Hepatocyte (in vitro differentiated cells): ENCODE results near the gene PPARA. TPM values are rescaled to one million over a fixed set of nuclear protein-coding genes. Genes with fewer than 3 reads are reported as not detected.

ENCODE experiments used
- DNase-seq: peaks from one replicate; pipeline ENCODE4 v3.0.0-alpha.2; 2016; ENCODE audit warnings: low spot score
- H2AFZ ChIP-seq: fragments of 200-600 bp; sonication (generic); 2 replicates; pipeline ENCODE4 v1.6.0; 2016; ENCODE audit warnings: antibody characterized with exemption, mild to moderate bottlenecking
- H3K27ac ChIP-seq: fragments of 200-600 bp; sonication (generic); 2 replicates; pipeline ENCODE4 v1.5.1; 2016; ENCODE audit warnings: mild to moderate bottlenecking
- H3K27me3 ChIP-seq: fragments of 200-600 bp; sonication (generic); 2 replicates; pipeline ENCODE4 v1.6.1; 2016
- H3K36me3 ChIP-seq: fragments of 200-600 bp; sonication (generic); replicated peaks from 2 replicates; pipeline ENCODE4 v1.5.1; 2016; ENCODE audit warnings: low read depth; ENCODE audit not compliant: insufficient read depth
- H3K4me1 ChIP-seq: fragments of 200-600 bp; sonication (generic); 2 replicates; pipeline ENCODE4 v1.5.1; 2016; ENCODE audit warnings: mild to moderate bottlenecking, moderate library complexity; ENCODE audit not compliant: insufficient read depth
- H3K4me2 ChIP-seq: fragments of 200-600 bp; sonication (generic); 2 replicates; pipeline ENCODE4 v1.6.0; 2016
- H3K4me3 ChIP-seq: fragments of 200-600 bp; sonication (generic); 2 replicates; pipeline ENCODE4 v1.5.1; 2016; ENCODE audit warnings: mild to moderate bottlenecking
- H3K79me2 ChIP-seq: fragments of 200-600 bp; sonication (generic); 2 replicates; pipeline ENCODE4 v1.6.0; 2017; ENCODE audit warnings: mild to moderate bottlenecking
- H3K9me2 ChIP-seq: fragments of 200-600 bp; sonication (generic); replicated peaks from 2 replicates; pipeline ENCODE4 v1.6.0; 2017; ENCODE audit warnings: mild to moderate bottlenecking; ENCODE audit not compliant: insufficient read depth
- H3K9me3 ChIP-seq: fragments of 200-600 bp; sonication (generic); 2 replicates; pipeline ENCODE4 v1.5.1; 2016; ENCODE audit warnings: low read depth, mild to moderate bottlenecking
- H4K20me1 ChIP-seq: fragments of 200-600 bp; sonication (generic); 2 replicates; pipeline ENCODE4 v1.6.0; 2016; ENCODE audit warnings: mild to moderate bottlenecking; ENCODE audit not compliant: insufficient read depth, poor library complexity, severe bottlenecking
- CTCF ChIP-seq: fragments of 200-600 bp; sonication (generic); IDR thresholded peaks from 2 replicates; pipeline ENCODE4 v1.5.1; 2016; ENCODE audit warnings: antibody characterized with exemption, mild to moderate bottlenecking; ENCODE audit not compliant: poor library complexity
- EZH2 ChIP-seq: fragments of 200-600 bp; sonication (generic); IDR thresholded peaks from 2 replicates; pipeline ENCODE4 v1.6.1; 2016; ENCODE audit warnings: antibody characterized with exemption, mild to moderate bottlenecking, borderline replicate concordance
- EZH2phosphoT487 ChIP-seq: fragments of 200-600 bp; sonication (generic); IDR thresholded peaks from one replicate; pipeline ENCODE4 v1.6.1; 2018; ENCODE audit warnings: antibody characterized with exemption, mild to moderate bottlenecking, low read depth, moderate library complexity; ENCODE audit not compliant: unreplicated experiment, severe bottlenecking
- WGBS: methylation state at CpG from one replicate; pipeline ENCODE4 v1.1.6; 2016; ENCODE audit warnings: low lambda C conversion rate; ENCODE audit errors: missing lambda C conversion rate; 5-methylcytosine and 5-hydroxymethylcytosine counted together
- polyA plus RNA-seq: library from polyadenylated mRNA; unstranded; fragments of >200 nt; fragmentation: Nextera tagmentation; extraction: Ambion mirVana; gene quantifications from 2 replicates; pipeline ENCODE4 v1.2.1, GENCODE V29; 2016
- total RNA-seq: library from RNA; depleted of rRNA; stranded (reverse); fragments of >200 nt; gene quantifications from 2 replicates; pipeline ENCODE4 v1.2.3, GENCODE V29; 2014

PPARA gene
- total and polyA plus RNA-seq, 2 experiments from 2014 or later: 13.7 to 31.0 TPM

- Histone ChIP-seq H3K36me3 (no peaks in the 10 kb centered on the region), H3K4me1 (no peaks in the 10 kb centered on the region), H3K27me3 (no peaks in the 10 kb centered on the region), H3K9me3 (no peaks in the 10 kb centered on the region), H3K4me2 (no peak overlapping the region), H3K9me2 (no peaks in the 10 kb centered on the region), H3K79me2 (no peaks in the 10 kb centered on the region), H3K27ac (no peak overlapping the region), H4K20me1 (no peaks in the 10 kb centered on the region), H2AFZ (no peak overlapping the region), H3K4me3 (no peak overlapping the region)
- TF ChIP-seq EZH2phosphoT487 (no peak), EZH2 (no peak), CTCF (no peak)
- 88% methylated on average over 8 of the region's 10 CpGs for WGBS
- no peak for DNase-seq
These were observed 74.6 kb downstream of the PPARA start for GRCh38 chr22:46224898-46225290.

- no peak for DNase-seq
- no peak overlapping the region for H2AFZ ChIP-seq
- H3K79me2 ChIP-seq: no peaks in the 10 kb centered on the region
- no peak overlapping the region for H3K4me2 ChIP-seq
- no peaks in the 10 kb centered on the region for H3K9me3 ChIP-seq
- no peaks in the 10 kb centered on the region for H4K20me1 ChIP-seq
- no peak overlapping the region for H3K27ac ChIP-seq
- 96% methylated on average over 7 of the region's 7 CpGs for WGBS
- TF ChIP-seq CTCF: no peak
- no peak for TF ChIP-seq EZH2
- no peak for TF ChIP-seq EZH2phosphoT487
- no peak overlapping the region for H3K4me3 ChIP-seq
- H3K9me2 ChIP-seq: no peaks in the 10 kb centered on the region
- no peaks in the 10 kb centered on the region for H3K4me1 ChIP-seq
- no peaks in the 10 kb centered on the region for H3K27me3 ChIP-seq
- H3K36me3 ChIP-seq: no peaks in the 10 kb centered on the region
These were observed 75.3 kb downstream of the PPARA start for GRCh38 chr22:46225631-46226030.

GRCh38 chr22:46226577-46226976, 76.3 kb downstream of the PPARA start:
- Histone ChIP-seq H3K79me2 (no peaks in the 10 kb centered on the region), H3K4me2 (no peak overlapping the region), H2AFZ (no peak overlapping the region), H3K4me1 (no peaks in the 10 kb centered on the region), H3K36me3 (no peaks in the 10 kb centered on the region), H3K27me3 (no peaks in the 10 kb centered on the region), H3K9me2 (no peaks in the 10 kb centered on the region), H4K20me1 (no peaks in the 10 kb centered on the region), H3K4me3 (no peak overlapping the region), H3K27ac (no peak overlapping the region), H3K9me3 (no peaks in the 10 kb centered on the region)
- no peak for DNase-seq
- TF ChIP-seq EZH2phosphoT487: no peak
- TF ChIP-seq EZH2: no peak
- no peak for TF ChIP-seq CTCF
- 96% methylated on average over 7 of the region's 7 CpGs for WGBS

- Histone ChIP-seq H3K36me3 (no peaks in the 10 kb centered on the region), H3K79me2 (no peaks in the 10 kb centered on the region), H4K20me1 (no peaks in the 10 kb centered on the region), H3K4me1 (no peaks in the 10 kb centered on the region), H3K9me2 (no peaks in the 10 kb centered on the region), H3K27me3 (no peaks in the 10 kb centered on the region), H3K9me3 (no peaks in the 10 kb centered on the region), H3K4me3 (no peak overlapping the region), H3K4me2 (no peak overlapping the region), H3K27ac (no peak overlapping the region), H2AFZ (no peak overlapping the region)
- TF ChIP-seq EZH2phosphoT487 (no peak), EZH2 (no peak), CTCF (no peak)
- DNase-seq: no peak
- 93% methylated on average over 8 of the region's 8 CpGs for WGBS
These were observed 79.4 kb downstream of the PPARA start for GRCh38 chr22:46229701-46230100.
